Right hindlimb (tissue), 1 donor: ENCODE measurements around the gene COL6A1.

Experiments used
- DNase-seq: peaks from one replicate; pipeline ENCODE4 v3.0.0-alpha.2; 2018

The COL6A1 gene

DNA sequence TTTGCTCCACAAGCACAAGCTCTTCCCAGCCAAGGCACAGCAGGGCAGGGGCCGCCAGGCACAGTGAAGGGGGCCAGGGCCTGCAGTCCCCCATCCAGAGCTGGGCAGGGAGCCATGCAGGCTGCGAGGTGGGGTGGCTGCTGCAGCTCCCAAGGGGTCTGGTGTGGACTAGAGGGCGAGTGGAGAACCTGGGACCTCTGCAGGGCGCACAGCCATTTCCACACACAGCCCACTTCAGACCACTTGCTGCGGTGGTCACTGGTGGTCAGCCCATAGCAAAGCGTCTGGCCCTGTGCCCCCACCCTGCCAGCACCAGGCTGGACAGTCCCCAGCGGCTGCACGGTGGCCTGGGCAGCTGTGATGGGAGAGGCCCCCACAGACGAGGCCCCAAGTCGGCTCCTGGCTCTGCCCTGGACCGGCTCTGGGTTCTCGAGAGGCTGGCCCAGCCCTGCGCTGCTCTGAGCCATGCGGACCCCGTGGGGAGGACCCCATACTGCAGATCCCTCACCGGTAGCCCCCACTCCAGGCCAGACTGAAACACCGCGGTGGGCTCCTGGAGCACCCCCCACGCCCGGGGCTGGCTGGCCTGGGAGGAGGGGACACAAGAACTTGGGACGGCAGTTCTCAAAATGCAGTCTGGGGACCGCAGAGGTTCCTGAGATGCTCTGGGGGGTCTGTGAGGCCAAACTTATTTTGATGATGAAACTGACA, 69.3 kb downstream of the COL6A1 start:
- DNase-seq: no peak

DNA sequence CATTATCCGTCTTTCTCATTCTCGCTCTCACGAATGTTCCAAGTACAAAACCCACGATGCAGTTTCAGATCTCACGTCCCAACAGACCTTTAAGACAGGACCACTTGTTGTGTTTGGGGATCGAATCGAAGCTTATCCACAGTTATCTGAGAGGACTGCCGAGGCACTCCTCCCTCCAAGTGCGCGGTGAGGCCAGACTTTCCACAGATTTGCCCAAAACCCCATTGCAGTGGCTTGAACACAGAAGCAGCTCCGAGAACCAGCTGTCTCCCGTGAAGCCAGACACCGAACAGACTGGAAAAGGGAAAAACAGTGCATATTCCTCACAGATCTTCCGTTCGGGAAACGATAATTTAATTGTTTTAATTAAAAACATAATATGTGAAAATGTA, 69.8 kb downstream of the COL6A1 start:
- DNase-seq: no peak

DNA sequence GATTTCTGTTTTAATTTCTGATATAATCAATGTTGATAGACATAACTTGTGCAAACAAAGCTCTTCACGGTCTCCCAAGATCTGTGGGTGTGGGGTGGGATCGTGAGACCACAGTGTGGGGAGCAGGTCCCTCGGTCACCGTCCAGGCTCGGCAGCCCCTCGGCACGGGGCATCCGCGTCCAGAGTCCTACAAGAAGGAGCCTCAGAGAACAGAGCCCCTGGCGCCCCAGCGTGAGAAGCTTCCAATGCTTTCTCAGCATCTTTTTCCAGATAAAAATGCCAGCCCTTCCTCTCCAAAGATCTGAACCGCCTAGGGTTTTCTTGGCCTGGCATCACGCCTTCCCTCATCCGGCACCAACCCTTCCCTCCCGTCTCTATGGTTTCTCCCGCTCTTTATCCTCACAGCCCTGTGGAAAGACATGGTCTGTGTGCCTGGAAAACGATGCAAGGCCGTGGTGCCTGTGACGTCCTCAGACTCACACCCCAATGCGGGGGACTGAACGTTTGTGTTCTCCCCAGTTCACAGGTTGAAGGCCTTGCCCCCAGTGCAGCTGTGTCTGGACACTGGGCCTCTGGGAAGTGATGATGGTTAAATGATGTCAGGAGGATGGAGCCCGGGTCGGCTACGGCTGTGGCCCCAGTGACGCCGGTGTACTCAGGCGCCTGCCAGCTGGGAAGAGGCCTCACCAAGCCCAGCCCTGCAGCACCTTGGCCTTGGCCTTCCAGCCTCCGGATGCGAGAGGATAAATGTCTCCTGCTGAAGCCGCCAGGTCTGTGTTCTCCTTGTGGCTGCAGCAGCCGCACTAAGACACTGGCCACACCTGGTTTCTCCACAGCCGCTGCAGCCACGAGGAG, 70.5 kb downstream of the COL6A1 start:
- DNase-seq: no peak

DNA sequence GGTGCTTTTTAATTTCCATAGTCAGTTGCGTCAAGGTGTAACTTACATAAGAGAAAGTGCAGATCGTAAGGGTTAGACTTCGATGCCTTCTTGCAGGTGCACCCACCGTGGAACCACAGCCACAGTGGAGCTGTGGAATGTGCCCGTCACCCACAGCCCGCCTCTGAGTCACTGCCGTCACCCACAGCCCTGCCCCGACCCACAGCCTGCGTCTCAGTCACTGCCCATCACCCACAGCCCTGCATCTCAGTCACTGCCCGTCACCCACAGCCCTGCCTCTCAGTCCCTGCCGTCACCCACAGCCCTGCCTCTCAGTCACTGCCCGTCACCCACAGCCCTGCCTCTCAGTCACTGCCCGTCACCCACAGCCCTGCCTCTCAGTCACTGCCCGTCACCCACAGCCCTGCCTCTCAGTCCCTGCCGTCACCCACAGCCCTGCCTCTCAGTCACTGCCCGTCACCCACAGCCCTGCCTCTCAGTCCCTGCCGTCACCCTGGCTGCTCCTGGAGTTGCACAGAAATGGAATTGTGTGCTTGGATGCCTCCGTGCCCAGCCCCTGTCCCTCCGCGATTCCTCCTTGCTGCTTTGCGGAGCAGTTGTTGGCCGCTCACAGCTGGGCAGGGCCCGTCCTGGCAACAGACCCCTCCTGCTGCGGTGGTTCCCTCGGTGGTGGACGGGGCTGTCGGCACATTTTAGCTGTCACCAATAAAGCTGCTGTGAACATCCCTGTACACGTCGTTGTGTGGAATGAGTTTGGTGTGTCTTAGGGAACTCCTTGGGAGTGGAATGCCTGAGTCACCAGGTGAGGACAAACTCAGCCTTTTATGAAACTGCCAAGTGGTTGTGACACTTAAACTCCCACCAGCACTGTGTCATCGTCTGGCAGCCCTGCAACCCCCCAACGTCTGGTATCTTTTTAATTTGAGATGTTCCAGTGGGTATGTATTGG, 71.4 kb downstream of the COL6A1 start:
- DNase-seq: no peak

DNA sequence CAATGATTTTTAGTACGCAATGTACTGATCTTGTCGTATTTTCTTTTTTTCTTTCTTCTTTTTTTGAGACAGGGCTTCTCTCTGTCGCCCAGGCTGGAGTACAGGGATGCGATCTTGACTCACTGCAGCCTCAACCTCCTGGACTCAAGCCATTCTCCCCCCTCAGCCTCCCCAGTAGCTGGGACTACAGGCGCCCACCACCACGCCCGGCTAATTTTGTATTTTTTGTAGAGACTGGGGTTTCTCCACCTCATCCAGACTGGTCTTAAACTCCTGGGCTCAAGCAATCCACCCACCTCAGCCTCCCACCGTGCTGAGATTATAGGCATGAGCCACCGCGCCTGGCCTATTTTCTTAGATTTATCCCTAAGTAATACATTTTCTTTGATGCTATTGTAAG, 72.5 kb downstream of the COL6A1 start:
- no peak for DNase-seq

DNA sequence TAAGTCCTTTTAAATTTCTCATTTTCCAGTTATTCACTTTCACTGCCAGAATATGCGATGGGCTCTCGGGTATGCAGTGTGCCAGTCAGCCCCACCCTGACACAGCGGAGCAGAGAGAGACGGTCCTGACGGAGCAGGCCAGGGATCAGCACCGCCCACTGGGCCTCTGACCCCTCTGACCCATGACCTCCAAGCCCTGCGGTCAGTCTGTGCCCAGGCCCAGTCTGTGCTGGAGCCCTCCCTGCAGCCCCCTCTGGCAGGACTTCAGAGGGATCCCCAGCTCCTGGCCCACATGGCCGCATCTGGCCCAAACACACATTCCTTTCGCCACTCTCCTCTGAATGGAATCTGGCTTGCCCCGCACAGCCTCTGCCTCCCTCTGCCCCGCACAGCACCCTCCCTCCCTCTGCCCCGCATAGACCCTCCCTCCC, 72.9 kb downstream of the COL6A1 start:
- no peak for DNase-seq
